C4-2B (cell line): ENCODE data around the gene MTSS2.

ENCODE experiments used
- CTCF ChIP-seq: fragments of 450-650 bp; conservative IDR thresholded peaks from 2 replicates; pipeline ENCODE4 v1.5.1; 2017; ENCODE audit warnings: mild to moderate bottlenecking
- ZFX ChIP-seq: fragments of 450-650 bp; IDR thresholded peaks from 2 replicates; pipeline ENCODE4 v1.6.1; 2017

- TF ChIP-seq CTCF: no peak
- no peak for TF ChIP-seq ZFX
These were observed 28.8 kb upstream of the MTSS2 start for GRCh38 chr16:70714581-70715054.
